Renal cortical epithelial cell (primary cell): Measurements from ENCODE around the gene MAGED1. TPM values are rescaled to one million over a fixed set of nuclear protein-coding genes. Genes with fewer than 3 reads are reported as not detected.
A peak's percentile ranks its signal among the peaks of the same experiment; 100 is the strongest.

ENCODE experiments used
- DNase-seq: peaks from one replicate; pipeline ENCODE4 v3.0.0-alpha.2; 2011; ENCODE audit warnings: low read depth
- total RNA-seq: library from RNA; depleted of rRNA; stranded (reverse); fragments of >200 nt; gene quantifications from 2 replicates; pipeline ENCODE4 v1.2.3, GENCODE V29; 2014

Gene MAGED1, protein sequence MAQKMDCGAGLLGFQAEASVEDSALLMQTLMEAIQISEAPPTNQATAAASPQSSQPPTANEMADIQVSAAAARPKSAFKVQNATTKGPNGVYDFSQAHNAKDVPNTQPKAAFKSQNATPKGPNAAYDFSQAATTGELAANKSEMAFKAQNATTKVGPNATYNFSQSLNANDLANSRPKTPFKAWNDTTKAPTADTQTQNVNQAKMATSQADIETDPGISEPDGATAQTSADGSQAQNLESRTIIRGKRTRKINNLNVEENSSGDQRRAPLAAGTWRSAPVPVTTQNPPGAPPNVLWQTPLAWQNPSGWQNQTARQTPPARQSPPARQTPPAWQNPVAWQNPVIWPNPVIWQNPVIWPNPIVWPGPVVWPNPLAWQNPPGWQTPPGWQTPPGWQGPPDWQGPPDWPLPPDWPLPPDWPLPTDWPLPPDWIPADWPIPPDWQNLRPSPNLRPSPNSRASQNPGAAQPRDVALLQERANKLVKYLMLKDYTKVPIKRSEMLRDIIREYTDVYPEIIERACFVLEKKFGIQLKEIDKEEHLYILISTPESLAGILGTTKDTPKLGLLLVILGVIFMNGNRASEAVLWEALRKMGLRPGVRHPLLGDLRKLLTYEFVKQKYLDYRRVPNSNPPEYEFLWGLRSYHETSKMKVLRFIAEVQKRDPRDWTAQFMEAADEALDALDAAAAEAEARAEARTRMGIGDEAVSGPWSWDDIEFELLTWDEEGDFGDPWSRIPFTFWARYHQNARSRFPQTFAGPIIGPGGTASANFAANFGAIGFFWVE
- 61.8 and 148 TPM in 2 replicates for total RNA-seq

GRCh38 chrX:51892921-51893745, at the start of gene MAGED1:
Gene MAGED1 (plus strand): TSS chrX:51893623. CDS start chrX:51894305, 682 bp downstream.
- DNase-seq = peak; percentile 89

- no peak for DNase-seq
These were observed 46.0 kb upstream of the MAGED1 start for GRCh38 chrX:51847463-51847862.

DNA sequence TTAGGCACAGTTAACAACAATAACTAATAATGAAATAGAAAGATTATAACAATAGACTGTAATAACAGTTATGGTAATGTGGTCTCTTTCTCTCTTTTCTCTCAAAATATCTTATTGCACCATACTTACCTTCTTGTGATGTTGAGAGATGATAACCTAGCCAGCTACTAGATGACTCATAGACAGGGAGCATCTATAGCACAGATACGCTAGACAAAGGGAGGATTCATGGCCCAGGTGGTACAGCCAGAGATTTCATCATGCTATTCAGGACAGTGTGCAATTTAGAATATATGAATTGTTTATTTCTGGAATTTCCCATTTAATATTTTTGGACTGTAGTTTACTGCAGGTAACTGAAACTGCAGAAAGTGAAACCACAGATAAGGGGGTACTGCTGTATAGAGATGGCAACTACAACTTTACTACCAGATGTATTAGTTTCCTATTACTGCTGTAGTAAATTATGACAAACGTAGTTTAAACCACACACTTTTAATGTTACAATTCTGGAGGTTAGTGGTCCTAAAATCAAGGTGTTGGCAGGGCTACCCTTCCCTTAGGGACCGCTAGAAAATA, 41.8 kb upstream of the MAGED1 start:
- DNase-seq = no peak

- DNase-seq = no peak
These were observed 41.3 kb upstream of the MAGED1 start for GRCh38 chrX:51852096-51852495.

DNA sequence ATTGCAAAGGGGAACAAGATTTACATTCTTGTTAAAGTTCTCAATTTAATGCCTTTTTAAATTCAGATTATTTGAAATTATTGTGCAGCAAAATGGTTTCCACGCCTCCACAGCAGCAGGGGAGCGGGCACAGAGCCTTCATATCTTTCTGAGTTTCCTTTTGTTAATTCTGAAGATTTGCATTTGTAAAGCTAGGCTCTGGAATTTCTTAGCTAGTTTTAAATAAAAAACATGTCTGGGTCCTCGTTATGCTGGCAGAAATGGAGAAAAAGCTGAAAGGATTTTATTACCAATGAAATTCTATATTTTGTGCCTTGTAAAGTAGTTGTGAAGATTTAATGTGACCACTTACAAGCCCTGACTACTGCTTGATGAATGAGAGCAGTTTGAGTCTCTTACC, 40.8 kb upstream of the MAGED1 start:
- DNase-seq = no peak

DNA sequence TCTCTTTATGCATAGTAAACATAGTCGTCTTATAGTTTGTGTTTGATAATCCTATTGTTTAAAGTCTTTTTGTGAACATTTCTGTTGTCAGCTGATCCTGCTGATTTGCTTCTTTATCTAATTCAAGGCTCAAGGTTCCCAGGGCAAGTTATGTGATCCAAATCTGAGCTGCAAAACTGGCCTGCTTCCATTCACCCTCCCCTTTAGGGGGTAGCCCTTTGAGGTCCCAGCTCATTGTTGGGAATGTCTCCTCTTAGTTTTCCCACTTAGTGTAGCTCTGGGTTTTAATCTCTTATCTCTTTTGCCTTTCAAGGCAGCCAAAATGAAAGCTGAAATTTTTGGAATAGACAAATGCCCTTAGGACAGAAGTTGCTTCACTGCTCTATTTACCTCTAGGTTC, 40.2 kb upstream of the MAGED1 start:
- no peak for DNase-seq

- DNase-seq = no peak
These were observed 37.7 kb upstream of the MAGED1 start for GRCh38 chrX:51855698-51856097.

GRCh38 chrX:51857159-51857733, 36.2 kb upstream of the MAGED1 start:
- no peak for DNase-seq

- peak; percentile 5 for DNase-seq
These were observed 32.7 kb upstream of the MAGED1 start for GRCh38 chrX:51860679-51861078.

GRCh38 chrX:51862920-51863319, 30.5 kb upstream of the MAGED1 start:
- DNase-seq = no peak

DNA sequence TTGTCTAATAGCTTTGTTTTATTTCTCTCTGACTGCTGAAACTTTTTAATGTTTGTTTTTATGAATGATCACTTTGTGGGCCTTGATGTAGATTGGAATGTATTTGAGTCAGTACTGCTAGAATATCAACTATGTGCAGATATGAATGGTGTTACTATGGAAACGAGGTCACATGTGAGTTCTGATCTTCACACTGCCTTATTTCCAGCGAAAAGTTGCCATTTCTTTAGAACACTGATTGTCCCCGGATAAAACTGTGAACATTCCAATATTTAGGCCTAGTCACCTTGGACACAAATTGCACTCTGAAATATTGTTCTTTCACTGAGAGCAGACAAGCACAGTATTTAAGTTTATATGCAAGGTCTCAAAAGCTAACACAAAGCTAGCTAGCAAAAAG, 27.2 kb upstream of the MAGED1 start:
- no peak for DNase-seq

DNA sequence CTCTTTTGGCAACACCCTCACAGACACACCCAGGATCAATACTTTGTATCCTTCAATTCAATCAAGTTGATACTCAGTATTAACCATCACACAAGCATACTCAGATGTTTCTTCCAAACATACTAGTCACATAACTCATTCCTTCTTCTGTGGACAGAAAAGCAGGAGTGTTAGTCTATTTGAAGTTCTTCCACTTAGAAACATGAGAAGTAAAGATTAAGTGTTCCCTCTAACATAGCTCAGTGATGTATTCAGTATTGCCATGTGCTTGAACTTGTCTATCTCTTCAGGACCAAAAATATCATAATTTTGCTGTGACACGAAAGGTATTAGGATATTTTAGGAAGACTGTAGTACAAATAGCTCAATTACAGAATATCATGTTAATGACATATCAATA, 25.8 kb upstream of the MAGED1 start:
- no peak for DNase-seq

- no peak for DNase-seq
These were observed 23.1 kb upstream of the MAGED1 start for GRCh38 chrX:51870354-51870753.

DNA sequence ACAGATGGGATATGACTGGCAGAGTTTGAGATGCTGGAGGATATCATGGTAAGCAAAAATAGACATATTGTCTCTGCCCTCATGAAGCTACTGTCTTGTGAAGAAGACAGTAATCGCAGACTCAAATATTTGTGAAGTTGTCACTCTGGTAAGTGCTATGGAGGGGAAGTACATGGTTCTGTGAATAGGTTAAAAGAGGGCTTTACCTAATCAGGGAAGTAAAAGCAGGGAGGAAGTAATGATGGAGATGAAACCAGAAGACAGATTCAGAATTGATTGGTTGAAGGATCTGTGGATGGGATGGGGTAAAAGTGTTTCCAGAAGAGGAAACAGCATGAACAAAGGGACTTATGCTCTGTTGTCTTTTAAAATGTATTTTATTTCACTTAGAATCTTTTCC, 19.3 kb upstream of the MAGED1 start:
- DNase-seq = no peak

DNA sequence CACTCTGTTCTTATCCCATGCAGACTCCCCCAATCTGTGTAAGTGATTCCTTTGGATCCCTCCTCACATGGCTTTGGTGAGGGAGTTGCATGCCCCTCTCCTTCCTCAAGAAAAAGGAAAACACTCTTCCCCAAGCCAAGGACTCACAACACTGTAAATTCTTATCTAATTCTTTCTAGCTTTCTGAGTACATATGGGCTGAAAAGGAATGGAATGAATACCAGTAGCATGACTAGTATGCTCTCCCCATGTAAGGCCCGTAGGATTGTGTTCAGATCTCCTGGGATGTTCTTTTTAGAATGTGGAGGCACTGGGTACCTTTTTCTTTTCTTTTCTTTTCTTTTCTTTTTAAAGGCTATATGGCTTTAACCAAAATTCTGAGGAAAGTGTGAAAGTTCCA, 17.0 kb upstream of the MAGED1 start:
- no peak for DNase-seq

GRCh38 chrX:51878056-51878455, 15.4 kb upstream of the MAGED1 start:
- peak; percentile 21 for DNase-seq

GRCh38 chrX:51889851-51890250, 3.6 kb upstream of the MAGED1 start:
- DNase-seq = no peak

DNA sequence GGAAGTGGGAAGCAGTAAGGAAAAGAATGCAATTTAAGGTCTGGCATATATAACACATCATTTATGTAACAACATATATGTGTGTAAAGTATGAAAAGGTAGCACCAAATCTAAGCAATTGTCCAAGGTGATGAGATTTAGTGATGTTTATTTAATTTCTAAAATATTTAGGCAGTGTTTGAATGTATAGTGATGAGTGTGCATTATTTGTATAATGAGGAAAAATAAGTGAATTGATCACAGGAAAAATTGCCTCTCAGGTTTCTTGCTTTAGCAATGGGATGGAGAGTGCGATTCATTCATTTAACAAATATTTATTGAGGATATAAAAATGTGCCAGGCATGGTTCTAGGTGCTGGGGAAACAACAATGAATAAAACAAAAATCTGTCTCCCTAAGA, 2.2 kb upstream of the MAGED1 start:
- no peak for DNase-seq

DNA sequence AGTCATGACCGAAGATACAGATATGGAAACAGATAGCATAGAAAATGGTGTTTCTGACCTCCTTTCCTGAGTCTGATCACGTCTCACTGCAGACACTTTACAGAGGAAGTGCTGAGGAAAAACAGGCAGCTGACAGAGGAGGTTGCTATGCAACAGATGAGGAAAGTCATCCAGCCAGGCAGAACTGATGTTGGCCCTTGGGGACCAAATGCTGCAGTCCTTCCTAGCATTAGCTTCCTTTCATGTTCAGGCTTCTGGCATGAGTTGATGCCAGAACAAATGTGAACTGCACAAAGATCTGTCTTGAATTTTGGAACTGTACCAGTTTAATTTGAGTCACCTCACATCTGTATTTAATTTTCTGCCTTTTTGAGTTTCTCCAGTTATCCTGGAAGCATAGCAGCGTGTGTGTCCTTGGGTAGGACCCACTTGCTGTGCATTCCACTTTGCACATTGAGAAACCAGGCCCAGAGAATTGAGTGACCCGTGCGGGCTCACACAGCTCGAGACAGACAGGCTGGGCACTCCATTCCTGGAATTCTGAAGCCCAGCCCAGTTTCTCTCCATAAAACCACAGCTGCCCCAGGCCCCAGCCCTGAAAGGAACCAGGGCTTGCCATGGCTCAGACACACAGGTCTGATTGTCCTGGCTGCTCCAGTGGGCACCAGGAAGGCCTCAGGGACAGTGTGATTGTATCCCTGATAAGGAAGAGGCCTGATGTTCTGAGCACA, 1.4 kb upstream of the MAGED1 start:
- peak; percentile 25 for DNase-seq

- DNase-seq = no peak
These were observed 691 bp downstream of the MAGED1 start for GRCh38 chrX:51893931-51894696.
